HG03066 (cell line): ENCODE results near the gene FAM221A.
A peak's percentile ranks its signal among the peaks of the same experiment; 100 is the strongest.
"Not testable (repeated sequence)": the region's sequence is repeated elsewhere in the genome, so short reads cannot be mapped to it uniquely, and the experiment has no call there.

ENCODE experiments used
- ATAC-seq: cut with Tn5 transposase; IDR thresholded peaks from one replicate; pipeline ENCODE4 v1.9.1; 2021; ENCODE audit warnings: low read depth; ENCODE audit not compliant: unreplicated experiment

The FAM221A gene, protein sequence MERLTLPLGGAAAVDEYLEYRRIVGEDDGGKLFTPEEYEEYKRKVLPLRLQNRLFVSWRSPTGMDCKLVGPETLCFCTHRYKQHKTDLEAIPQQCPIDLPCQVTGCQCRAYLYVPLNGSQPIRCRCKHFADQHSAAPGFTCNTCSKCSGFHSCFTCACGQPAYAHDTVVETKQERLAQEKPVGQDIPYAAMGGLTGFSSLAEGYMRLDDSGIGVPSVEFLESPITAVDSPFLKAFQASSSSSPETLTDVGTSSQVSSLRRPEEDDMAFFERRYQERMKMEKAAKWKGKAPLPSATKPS

DNA sequence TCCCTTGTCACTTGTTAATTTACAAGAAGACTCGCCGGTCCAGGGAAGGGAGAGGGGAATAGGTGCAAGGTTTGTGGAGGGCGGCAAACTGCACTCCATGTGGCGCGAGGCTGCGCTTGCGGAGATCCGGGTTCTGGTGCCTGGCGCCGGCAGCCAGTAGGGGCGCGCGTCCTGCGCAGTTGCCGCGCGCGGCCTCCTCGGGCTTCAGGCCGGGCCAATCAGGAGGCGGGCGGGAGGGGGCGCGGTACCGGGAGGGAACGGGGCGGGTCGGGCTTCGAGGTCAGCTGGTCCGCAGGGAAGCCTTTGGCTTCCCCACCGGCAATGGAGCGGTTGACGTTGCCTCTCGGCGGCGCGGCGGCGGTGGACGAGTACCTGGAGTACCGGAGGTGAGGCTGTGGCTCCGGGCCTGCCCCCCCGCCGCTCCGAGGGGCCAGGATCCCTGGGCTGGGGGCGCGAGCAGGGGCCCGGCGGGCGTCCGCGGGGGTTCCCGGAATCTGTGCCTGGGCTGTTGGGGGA, at the start of gene FAM221A:
FAM221A (plus strand) TSS at position 302 of the 516 bp plus-strand sequence; CDS start at position 322, 20 bp downstream.
- ATAC-seq = peak; percentile 84

DNA sequence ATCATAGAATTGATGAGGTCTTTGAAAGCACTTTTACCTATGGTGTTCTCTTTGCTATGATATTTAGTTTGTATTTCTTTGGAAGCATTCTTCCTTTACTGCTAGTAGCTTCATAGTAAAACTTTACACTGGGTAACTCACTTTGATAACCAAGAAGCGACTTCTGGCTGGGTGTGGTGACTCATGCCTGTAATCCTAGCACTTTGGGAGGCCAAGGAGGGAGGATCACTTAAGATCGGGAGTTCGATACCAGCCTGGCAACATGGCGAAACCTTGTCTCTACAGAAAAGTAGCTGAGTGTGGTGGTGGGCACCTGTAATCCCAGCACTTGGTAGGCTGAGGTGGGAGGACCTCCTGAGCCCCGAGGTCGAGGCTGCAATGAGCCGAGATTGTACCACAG, 46.6 kb upstream of the FAM221A start:
- ATAC-seq = no peak

DNA sequence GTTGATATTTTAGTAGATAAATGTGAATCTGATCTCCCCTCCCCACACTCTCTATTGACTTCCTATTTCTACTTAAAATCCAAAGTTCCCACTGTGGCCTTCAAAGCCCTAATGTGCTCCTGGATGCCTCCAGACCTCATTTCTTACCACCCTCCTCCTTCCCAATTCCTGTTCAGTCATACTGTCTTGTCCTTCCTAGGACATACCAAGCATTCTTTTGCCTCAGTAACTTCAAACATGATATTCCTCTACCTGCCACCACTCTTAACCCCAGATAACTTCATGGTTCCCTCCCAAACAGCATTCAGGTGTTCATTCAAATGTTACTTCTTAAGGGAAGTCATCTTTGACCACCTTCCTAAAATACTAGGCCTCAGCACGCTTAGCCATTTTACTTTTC, 34.2 kb upstream of the FAM221A start:
- no peak for ATAC-seq

DNA sequence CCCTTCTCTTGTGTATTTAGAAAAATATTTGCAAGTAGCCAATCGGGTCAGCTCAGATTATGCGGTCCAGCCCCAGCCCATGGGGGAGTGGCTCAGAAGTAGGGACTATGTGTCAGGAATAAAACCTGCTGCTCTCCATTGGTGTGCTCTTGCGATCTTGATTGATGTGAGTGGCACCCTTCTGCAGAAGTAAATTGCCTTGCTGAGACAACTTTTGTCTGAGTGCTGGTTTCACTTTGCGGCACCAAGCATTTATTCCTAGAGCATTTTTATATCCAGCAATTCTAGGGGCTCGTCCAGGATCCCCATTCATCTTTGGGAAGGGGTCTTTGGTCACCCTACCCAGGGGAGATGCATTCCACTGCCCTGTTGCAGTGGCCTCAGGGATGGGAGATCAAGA, 26.1 kb upstream of the FAM221A start:
- no peak for ATAC-seq

DNA sequence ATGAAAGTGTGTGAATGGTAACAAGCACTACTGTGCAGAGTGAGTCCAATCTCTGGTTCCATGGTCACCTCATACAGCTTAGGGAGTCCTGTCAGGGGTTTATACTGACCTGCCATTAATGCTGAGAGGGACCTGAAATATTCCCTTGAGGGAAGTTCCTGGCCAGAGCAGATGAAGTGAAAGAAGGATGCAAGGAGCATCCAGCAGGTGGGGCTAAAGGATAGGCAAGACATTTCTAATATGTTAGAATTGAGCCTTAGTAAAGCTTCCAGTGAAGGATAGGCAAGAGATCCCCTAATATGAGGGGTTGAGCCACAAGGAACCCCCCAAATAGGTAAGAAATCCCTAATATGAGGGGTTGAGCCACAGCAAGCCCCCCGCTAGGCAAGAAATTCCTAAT, 25.5 kb upstream of the FAM221A start:
- ATAC-seq = no peak

DNA sequence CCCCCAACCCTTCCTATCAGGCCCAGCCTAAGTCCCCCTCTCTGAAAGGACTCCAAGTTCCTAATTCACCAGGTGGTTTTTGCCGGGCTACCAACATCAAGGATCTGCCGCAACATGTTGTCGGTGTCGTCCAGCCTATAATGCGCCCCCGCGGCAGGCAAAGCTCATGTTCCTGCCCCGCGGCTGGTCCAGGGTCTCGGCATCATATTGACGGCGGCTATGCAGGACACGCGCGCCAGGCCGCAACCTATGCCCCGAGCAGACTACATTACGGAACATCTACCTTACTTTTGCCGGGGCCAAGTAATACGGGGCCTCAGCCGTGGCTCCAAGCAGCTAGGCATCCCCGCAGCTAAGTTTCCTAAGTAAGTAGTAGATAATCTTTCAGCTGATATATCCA, 24.6 kb upstream of the FAM221A start:
- ATAC-seq = no peak

DNA sequence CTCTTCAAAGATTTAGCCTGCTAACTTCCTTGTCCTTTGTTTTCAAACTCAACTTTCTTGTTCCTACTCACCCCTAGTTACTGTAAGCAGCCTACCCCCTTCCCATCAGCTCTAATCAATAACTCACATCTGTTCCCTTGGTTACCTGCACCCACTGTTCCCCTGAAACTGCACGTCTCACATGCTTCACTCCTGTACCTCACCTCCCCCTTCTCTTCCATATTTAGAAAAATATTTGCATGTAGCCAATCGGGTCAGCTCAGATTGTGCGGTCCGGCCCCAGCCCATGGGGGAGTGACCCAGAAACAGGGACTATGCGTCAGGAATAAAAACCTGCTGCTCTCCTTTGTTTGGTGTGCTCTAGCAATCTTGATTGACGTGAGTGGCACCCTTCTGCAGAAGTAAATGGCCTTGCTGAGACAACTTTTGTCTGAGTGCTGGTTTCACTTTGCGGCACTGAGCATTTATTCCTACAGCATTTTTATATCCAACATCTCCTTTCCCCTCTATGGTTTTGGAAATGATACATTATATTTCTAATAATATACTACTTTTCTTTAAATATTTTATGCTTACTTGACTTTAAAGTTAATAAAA, 21.1 kb upstream of the FAM221A start:
- no peak for ATAC-seq

DNA sequence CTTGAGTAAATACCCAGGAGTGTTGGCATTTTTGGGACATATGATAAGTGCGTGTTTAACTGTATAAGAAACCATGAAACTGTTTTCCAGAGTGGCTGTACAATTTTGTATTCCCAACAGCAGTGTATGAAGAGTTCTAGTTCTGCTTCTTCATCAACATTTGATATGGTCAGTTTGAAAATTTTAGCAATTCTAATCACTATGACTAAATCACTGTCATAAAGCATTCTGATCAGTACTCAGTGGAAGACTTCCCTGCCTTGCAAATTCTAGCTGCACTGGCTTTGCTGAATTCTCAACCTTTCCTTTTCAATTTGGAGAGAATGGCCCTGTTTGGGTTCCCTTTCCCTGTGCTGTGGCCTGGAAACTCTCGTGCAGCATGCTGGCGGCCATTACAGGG, 18.6 kb upstream of the FAM221A start:
- ATAC-seq = no peak

DNA sequence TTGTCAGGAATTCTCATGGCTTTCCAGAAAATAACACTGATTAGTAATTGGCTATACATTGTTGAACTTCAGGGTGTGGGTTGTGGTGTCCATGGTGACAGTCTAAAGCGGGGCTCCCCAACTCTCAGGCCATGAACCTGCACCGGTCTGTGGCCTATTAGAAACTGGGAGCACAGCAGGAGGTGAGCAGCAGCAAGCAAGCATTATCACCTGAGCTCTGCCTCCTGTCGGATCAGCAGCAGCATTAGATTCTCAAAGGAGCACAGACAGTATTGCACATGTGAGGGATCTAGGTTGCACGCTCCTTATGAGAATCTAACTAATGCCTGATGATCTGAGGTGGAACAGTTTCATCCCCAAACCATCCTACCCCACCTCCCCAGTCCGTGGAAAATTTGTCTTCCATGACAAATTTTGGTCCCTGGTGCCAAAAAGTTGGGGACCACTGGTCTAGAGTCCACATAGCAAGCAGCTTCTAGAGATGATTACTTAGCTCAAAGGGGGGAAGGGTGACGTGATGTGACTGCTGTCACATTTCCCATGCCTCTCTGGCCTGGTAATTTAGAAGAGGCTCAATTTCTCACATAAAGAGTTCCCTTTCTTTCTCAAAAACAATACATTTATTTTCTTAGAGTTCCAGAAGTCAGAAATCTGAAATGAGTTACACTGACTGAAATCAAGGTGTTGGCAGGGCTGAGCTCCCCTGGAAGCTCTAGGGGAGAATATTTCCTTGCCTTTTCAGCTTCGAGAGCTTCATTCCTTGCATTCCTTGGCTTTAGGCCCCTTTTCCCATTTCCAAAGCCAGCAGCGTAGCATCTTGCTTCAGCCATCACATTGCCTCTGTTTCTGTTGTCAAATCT, 17.6 kb upstream of the FAM221A start:
- no peak for ATAC-seq

DNA sequence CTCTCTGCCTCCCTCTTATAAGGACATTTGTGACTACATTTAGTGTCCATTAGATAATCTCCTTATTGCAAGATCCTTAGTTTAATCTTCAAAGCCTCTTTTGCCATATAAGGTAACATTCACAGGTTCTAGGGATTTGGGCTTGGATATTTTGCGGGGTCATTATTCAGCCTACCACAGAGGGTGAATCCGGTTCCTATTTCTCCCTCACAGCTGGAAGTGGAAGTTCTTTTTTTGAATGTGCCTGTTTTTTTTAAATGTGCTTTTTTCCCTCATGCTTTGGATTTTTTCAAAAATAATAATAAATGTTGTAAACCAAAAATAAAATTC, 17.1 kb upstream of the FAM221A start:
- no peak for ATAC-seq

DNA sequence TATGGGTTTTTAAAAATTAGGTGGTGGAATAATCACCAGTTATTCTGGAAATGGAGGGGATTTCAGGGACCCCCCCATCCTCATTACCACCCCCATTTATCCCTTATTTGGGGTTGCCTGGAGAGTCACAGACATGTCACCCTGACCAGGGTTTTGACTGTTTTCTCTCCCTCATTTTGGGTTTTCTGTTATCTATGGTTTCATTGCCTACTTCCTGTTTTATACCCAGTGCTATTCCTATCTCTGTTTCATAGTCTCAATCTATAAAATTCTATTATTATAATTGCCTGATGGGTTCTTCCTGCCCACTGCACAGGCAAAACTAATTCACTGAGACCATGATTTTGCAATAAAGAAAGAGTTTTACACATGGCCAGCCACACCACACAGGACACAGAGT, 15.9 kb upstream of the FAM221A start:
- no peak for ATAC-seq

DNA sequence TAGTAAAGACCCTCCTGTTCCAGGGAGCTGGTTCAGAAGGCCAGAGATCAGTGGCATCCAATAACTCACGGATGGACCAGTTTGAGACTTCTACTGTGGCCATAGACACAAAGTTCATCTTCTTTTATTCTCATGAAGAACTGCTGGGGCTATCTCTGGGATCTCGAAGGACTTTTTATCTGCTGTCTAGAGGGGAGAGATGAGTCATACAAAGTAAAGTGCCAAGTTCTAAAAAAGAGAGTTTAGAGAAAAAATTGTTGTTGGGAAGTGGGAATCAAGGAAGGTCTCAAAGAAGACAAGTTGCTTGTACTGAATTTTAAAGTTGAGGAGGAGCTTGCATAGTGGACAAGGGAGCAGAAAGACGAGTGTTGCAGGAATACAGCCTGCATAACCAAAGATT, 8.0 kb upstream of the FAM221A start:
- no peak for ATAC-seq

DNA sequence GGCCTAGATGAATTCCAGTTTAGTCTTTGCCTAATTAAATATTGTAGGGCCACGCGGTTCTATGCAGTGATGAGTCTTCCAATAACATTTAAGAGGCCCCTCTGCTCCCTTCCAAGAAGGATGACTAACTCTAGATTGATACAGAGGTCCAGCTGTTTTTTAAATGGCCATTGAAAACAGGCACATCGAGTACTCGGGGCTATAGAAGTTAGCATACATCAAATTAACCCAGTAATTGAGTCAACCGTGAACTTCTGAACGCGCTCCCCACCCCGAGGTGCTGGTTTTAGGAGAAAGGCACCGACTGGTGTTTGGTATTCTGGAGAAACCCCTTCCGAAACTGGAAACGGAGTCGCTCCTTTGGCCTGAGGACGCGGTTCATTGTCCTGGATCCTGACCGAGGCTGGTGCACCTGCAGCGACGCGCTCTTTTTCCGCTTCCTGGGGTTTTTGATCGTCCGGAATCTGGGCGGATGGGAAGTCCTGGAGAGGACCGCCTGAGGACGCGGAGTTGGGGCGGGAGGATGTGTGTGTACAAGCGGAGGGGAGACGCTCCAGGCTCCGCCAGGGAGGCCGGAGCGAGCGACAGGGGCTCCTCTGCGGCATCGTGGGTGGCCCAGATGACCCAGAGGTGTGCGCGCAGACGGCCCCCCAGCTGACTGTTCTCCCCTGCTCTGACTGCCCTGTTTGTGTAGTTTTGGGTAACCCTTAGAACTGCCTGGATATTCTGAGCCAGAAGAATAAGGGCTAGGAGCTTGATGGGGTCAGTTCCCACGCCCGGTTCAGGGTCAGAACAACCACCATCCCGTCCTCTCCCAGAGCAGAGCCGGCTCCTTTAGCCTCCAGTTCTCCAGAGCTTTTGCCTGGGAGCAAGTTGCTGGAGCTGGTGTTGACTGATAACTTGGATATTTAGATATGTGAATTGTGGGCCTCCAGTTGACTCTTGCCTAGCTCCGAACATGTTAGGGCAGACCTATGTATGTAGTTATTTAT, 711 bp downstream of the FAM221A start:
- peak; percentile 50 for ATAC-seq

DNA sequence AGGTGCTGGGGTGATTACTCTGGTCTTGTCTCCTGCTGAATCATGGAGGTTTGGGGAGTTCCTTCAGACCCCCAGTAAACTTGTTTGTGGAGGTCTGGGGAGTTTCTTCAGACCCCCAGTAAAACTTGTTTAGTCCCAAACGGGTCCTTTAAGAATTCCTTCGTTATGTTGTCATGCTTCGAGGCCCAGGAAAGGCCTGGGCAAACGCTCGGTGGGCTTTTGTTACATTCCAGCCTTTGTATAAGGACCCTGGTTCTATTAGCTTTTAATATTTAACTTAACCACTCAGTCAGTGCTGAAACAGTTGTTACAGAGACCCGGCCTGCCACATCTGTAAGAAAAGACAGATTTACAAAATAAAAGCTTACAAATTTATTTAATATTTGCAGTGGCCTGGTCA, 4.0 kb downstream of the FAM221A start:
- not testable (repeated sequence) for ATAC-seq

DNA sequence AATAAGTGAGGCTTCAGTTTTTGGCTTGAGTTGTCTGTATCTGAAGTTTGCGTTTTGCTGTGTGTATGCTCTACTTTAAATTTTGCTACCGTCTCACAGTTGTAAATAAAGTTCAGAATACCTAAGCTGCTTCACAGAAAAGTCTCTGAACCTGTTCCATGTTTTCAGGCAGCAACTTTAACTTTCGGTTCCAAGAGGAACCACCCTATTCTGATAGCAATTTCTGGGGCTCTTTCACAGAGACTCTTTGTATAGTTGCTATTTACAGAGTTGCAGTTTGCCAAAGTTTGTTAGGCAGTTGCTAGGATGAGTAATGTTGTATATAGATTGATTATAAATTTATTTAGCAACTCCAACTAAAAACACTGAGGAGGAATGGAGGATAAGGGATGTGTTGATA, 5.7 kb downstream of the FAM221A start:
- no peak for ATAC-seq

DNA sequence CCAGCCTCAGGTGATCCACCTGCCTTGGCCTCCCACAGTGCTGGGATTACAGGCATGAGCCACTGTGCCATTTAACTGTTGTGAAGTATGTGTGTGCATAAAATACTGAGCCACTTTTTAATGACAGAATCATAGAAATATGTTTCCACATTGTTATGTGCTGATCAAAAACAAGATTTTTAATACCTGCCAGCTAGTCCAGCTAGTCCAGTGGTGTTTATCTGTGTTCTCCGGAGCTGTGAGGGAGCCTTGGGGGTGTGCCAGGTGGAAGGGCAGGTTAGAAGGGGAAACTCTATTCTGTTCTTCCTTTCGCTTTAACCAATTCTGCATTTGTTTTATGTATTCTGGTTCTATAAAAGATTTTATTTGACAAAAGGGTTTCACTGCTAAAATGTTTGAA, 7.0 kb downstream of the FAM221A start:
- no peak for ATAC-seq

DNA sequence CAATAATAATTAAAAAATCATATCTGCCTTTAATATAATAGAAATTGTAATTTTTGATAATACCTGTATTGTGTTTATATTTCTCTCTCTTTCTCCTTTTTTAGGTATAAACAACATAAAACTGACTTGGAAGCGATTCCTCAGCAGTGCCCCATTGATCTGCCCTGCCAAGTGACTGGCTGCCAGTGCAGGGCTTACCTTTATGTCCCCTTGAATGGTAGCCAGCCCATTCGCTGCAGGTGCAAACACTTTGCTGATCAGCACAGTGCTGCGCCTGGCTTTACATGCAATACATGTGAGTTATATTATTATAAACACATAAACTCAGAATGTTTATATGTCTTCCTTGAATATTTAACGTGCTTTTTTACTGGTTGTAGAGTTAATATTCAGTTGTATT, 9.2 kb downstream of the FAM221A start:
- ATAC-seq = no peak

DNA sequence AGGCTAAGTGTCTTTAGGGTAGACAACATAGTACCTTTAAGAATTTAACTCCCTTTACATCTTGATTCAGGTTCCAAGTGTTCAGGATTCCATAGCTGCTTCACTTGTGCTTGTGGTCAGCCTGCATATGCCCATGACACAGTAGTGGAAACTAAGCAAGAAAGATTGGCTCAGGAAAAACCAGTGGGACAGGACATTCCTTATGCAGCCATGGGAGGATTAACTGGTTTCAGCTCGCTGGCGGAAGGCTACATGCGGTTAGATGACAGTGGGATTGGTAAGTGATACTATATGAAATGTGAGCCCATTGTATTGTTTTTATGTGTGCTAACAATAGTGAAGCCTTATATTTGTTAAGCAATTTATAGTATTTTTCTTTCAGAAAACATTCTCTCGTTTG, 11.3 kb downstream of the FAM221A start:
- no peak for ATAC-seq

DNA sequence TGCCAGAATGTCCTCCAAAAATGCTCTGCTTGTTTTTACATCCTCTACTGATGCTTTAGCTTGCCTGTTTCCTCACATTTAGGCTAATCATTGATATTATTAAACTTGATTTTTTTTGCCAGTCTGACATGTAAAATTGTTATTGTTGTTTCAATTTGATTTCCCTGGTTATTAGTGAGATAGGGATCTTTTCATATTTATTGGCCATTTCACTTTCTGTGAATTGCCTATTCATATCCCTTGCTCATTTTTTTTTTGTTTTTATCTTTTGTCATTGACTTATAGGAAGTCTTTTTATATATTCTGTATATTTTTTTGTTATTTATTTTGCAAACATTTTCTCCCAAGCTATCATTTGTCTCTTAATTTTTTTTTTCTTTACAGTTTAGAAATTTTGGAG, 13.2 kb downstream of the FAM221A start:
- ATAC-seq = no peak

DNA sequence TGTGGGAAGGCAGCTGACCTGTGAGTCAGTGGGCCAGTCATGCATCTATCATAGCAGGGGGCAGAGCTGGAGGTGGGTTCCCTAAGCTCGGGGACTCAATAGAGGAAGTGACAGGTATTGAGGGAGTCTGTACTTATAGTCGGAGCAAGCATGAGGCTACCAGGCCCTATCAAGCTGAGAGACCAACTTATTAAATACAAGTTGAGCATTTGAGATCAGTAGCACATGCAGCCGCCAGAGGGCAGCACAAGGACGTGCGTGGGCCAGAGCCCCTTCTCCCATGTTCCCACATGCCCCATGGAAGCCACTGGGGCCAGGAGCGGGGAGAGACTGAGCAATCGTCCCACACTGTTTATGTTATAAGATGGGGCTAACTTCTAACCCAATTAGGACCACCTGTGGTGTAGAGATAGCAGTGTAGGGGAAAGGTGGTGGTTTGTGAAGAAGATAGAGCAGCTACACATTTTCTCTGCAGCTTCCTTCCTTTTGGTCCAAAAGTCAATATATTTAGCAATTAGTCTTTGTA, 17.0 kb downstream of the FAM221A start:
- ATAC-seq = peak; percentile 68
